GM18526 (cell line): ENCODE measurements around the gene UHRF1.

Experiments used
- POLR2A ChIP-seq: IDR thresholded peaks from 3 replicates; pipeline ENCODE4 v1.6.1; 2011; ENCODE audit not compliant: insufficient read length; ENCODE audit errors: extremely low read depth

Gene UHRF1

DNA sequence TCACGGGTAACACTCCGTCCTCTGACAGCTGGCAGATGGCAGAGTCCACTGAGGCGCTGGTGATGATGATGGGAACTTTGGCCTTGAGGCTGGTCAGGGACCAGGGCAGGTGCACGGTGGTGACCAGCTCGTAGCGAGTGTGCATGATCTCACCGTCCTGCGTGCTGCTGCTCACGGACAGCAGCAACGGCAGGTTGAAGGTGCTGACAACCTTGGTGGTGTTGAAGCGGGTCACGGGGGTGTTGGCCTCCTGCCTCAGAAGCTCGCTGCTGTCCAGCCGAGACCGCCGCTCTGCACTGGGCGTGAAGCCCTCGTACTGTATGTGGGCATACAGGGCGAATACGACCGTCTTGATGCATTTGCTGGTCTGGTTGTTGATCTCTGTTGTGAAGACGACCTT lies 18.2 kb upstream of the UHRF1 start:
- TF ChIP-seq POLR2A: no peak

DNA sequence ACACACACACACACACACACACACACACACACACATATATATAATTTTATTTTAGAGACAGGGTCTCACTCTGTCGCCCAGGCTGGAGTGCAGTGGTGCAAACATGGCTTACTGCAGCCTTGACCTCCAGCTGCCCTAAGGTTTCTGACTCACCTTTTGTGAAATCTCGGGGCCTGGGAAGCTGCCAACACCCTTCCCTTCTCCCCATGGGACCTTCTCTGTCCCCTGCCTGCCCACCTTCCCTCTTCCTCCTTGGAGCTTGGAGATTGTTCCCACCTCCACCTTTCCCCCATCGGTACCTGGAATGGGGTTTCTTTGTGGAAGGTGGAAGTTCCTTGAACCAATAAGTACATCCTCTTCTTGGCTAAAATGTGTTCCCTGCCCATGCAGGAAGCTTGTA lies 12.9 kb upstream of the UHRF1 start:
- TF ChIP-seq POLR2A: no peak

- no peak for TF ChIP-seq POLR2A
These were observed 12.2 kb upstream of the UHRF1 start for GRCh38 chr19:4897146-4897545.

DNA sequence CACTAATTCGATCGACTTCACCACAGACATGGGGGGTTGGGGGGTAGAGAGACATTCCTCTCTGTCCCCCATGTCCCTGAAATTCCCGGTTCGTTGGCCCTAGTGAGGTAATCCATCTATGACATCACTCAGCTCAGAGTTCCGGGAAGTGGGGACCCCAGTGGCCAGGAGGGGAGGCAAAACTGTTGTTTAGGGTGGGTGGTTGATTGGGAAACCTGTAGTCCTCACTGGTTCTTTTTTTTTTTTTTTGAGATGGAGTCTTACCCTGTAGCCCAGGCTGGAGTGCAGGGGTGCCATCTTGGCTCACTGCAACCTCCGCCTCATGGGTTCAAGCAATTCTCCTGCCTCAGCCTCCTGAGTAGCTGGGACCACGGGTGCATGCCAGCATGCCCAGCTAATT lies 6.5 kb upstream of the UHRF1 start, which contains the start of gene ARRDC5:
Gene ARRDC5, minus strand, starts transcription at position 101 of the 400 bp plus-strand sequence. Its CDS starts 71 bp downstream, at position 30.
- TF ChIP-seq POLR2A: no peak

DNA sequence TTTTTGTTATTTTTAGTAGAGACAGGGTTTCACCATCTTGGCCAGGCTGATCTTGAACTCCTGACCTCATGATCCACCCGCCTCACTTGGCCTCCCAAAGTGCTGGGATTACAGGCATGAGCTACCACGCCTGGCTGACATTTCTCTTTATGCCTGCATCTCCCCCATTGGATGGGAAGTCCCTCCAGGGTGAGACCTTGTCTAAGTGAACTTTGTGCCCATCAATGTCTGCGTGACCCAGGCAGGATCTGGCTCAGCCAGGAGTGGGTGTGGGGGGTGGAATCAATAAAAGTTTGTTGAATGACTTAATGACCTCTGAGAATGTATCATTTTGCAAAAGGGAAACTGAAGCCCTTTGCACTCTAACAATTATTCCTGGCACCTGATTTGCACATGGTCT lies 4.8 kb upstream of the UHRF1 start:
- no peak for TF ChIP-seq POLR2A

DNA sequence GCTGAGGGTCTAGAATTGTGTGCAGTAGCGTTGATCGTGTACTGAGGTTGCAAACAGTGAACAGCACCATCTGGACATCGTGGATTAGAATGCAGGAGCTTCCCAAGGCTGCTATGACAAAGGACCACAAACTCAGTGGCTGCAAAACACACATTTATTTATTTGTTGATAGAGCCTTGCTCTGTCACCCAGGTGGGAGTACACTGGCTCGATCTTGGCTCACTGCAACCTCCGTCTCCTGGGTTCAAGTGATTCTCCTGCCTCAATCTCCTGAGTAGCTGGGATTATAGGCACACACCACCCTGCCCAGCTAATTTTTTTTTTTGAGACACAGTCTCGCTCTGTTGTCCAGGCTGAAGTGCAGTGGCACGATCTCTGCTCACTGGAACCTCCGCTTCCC lies 2.3 kb upstream of the UHRF1 start:
- TF ChIP-seq POLR2A: no peak

DNA sequence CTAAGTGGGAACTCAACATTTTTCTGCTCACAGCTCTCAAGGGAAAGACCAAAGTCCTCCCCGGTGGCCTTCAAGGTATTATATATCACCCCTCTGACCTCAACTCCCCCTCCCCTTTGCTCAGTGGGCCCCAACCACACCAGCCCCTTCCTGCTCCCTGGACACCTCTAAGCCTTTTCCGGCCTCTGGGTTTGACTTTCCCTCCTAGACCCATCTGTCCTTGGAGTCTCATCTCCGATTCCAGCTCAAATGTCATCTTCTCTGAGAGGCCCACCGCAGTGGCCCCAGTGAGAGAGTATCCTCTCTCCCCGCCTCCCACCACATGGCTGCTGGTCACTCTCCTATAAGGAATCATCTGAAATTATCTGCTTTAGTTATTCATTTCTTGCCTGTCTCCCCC lies 941 bp upstream of the UHRF1 start:
- no peak for TF ChIP-seq POLR2A

DNA sequence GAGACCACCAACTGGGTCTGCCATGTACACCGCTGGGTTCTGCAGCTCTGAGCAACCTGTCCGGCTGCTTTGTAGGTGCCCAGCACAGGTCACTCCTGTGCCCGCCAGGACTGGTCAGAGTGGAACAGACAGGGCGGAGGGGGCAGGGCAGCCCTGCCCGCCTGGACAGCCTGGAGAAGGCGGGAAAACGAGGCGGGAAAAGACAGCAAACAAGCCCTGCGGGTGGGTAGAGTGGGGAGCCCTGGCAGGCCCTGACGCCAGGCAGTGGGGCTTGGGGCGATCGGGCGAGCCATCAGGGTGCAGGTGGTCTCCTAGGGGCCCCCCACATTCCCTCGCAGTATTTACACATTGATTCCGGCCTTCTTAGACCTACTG lies 533 bp upstream of the UHRF1 start:
- TF ChIP-seq POLR2A: no peak

GRCh38 chr19:4909897-4910593 lies 744 bp downstream of the UHRF1 start:
- no peak for TF ChIP-seq POLR2A

GRCh38 chr19:4910594-4911281 lies 1.4 kb downstream of the UHRF1 start:
- TF ChIP-seq POLR2A: no peak

- TF ChIP-seq POLR2A: no peak
These were observed 2.0 kb downstream of the UHRF1 start for GRCh38 chr19:4911314-4911713.

GRCh38 chr19:4911786-4912672 lies 2.7 kb downstream of the UHRF1 start:
- no peak for TF ChIP-seq POLR2A

- no peak for TF ChIP-seq POLR2A
These were observed 4.9 kb downstream of the UHRF1 start for GRCh38 chr19:4913996-4914735.

DNA sequence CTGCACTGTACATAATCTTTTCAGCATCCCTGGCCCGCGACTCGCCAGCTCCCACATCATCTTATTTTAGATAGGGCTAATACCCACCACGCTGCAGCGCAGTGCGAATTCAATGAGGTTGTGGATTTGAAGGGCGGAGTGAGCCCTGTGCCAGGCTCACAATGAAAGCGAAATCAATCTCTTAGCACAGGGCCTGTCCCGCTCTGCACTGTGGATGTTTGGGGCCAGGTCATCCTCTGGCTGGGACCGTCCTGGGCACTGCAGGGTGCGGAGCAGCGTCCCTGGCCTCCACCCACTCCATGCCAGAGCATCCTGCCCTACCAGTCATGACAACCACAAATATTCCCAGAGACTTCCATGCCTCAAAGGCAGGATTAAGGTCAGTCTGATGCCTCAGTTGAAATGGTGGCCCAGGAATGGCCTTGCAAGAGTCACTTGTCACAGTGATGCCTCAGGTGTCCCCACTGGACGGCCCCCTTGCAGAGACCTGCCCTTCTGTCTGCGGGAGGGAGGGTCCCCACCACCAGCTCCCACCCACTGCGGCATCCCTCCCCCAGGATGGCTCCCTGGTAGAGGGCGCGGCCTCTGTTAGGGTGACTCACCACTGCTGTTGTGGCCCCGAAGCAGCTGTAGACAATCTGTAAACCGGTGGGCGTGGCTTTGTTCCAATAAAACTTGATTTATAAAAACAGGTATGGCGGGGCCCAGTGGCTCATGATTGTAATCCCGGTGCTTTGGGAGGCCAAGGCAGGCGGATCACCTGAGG lies 5.6 kb downstream of the UHRF1 start:
- TF ChIP-seq POLR2A: no peak

- peak; percentile 37 for TF ChIP-seq POLR2A
These were observed 7.2 kb downstream of the UHRF1 start for GRCh38 chr19:4916292-4917082.
